IMR-90 (cell line): ENCODE results near the gene METTL24. TPM values are rescaled to one million over a fixed set of nuclear protein-coding genes. Genes with fewer than 3 reads are reported as not detected.
A peak's percentile ranks its signal among the peaks of the same experiment; 100 is the strongest.

ENCODE experiments used
- ATAC-seq: fragments of 200-7000 bp; cut with Tn5 transposase; 2 replicates; pipeline ENCODE4 v1.9.1; 2020; ENCODE audit warnings: low read depth, mild to moderate bottlenecking, moderate library complexity
- BruUV-seq: library from RNA; stranded (reverse); fragments of 400-500 nt; replicated peaks from 2 replicates; lab custom pipeline; 2021; lab: Mats Ljungman, UMichigan
- CTCF ChIA-PET: fragments of 300-600 bp; formaldehyde crosslinking; extraction: SDS; loops from one replicate; lab custom pipeline; 2021; ENCODE audit warnings: antibody characterized with exemption; lab: Yijun Ruan, JAX
- POLR2A ChIA-PET: fragments of 300-600 bp; sonication (Branson Sonifier 250); formaldehyde crosslinking; loops from one replicate; lab custom pipeline; 2022; ENCODE audit warnings: antibody characterized with exemption; ENCODE audit not compliant: unreplicated experiment; lab: Charles Lee
- DNase-seq: peaks from one replicate; pipeline ENCODE4 v3.0.0; 2013
- H2AFZ ChIP-seq: replicated peaks from 2 replicates; pipeline ENCODE3; 2013; ENCODE audit warnings: low read length, mild to moderate bottlenecking; ENCODE audit not compliant: poor library complexity
- H2AK5ac ChIP-seq: 2 replicates; pipeline ENCODE4 v1.6.1; 2013; ENCODE audit warnings: low read depth, low read length, inconsistent platforms
- H2AK9ac ChIP-seq: replicated peaks from 2 replicates; pipeline ENCODE3; 2013; ENCODE audit warnings: mild to moderate bottlenecking, low read depth, low read length, moderate library complexity; ENCODE audit not compliant: poor library complexity
- H2BK120ac ChIP-seq: 2 replicates; pipeline ENCODE4 v1.6.1; 2013; ENCODE audit warnings: low read depth, low read length, inconsistent platforms
- H2BK15ac ChIP-seq: 3 replicates; pipeline ENCODE4 v1.6.1; 2013; ENCODE audit warnings: low read depth, low read length, inconsistent platforms
- H2BK20ac ChIP-seq: 2 replicates; pipeline ENCODE4 v1.6.1; 2013; ENCODE audit warnings: low read depth, mild to moderate bottlenecking, inconsistent platforms, low read length, moderate library complexity
- H2BK5ac ChIP-seq: 2 replicates; pipeline ENCODE4 v1.6.1; 2013; ENCODE audit warnings: mild to moderate bottlenecking, low read depth, low read length, inconsistent platforms; ENCODE audit not compliant: poor library complexity, severe bottlenecking
- H3K14ac ChIP-seq: replicated peaks from 2 replicates; pipeline ENCODE4 v1.6.1; 2013; ENCODE audit warnings: low read depth, low read length, inconsistent platforms
- H3K18ac ChIP-seq: 2 replicates; pipeline ENCODE4 v1.6.1; 2013; ENCODE audit warnings: low read depth, low read length, control low read depth
- H3K23ac ChIP-seq: 2 replicates; pipeline ENCODE4 v1.6.1; 2013; ENCODE audit warnings: low read depth, low read length, inconsistent platforms
- H3K27ac ChIP-seq: 2 replicates; pipeline ENCODE4 v1.5.1; 2013; ENCODE audit warnings: mild to moderate bottlenecking, control low read depth, low read length; ENCODE audit not compliant: insufficient read depth
- H3K27me3 ChIP-seq: 2 replicates; pipeline ENCODE4 v1.6.1; 2013; ENCODE audit warnings: low read length; ENCODE audit not compliant: control insufficient read depth, insufficient read depth
- H3K36me3 ChIP-seq: 2 replicates; pipeline ENCODE4 v1.6.1; 2013; ENCODE audit warnings: low read length, mixed read lengths; ENCODE audit not compliant: control insufficient read depth, insufficient read depth
- H3K4ac ChIP-seq: 2 replicates; pipeline ENCODE4 v1.6.1; 2013; ENCODE audit warnings: low read depth, low read length, inconsistent platforms
- H3K4me1 ChIP-seq: 2 replicates; pipeline ENCODE4 v1.6.1; 2013; ENCODE audit warnings: low read length, mixed read lengths; ENCODE audit not compliant: control insufficient read depth, insufficient read depth
- H3K4me2 ChIP-seq: 2 replicates; pipeline ENCODE4 v1.6.1; 2013; ENCODE audit warnings: low read depth, mild to moderate bottlenecking, control low read depth, low read length, moderate library complexity
- H3K4me3 ChIP-seq: 2 replicates; pipeline ENCODE4 v1.5.1; 2013; ENCODE audit warnings: low read depth, mild to moderate bottlenecking, control low read depth, low read length, moderate library complexity; ENCODE audit not compliant: insufficient read depth
- H3K56ac ChIP-seq: 2 replicates; pipeline ENCODE4 v1.6.1; 2013; ENCODE audit warnings: low read length, inconsistent platforms; ENCODE audit not compliant: insufficient read depth; ENCODE audit errors: extremely low read depth
- H3K79me1 ChIP-seq, 2 experiments: 2 replicates each; pipeline ENCODE4 v1.6.1; 2013; ENCODE audit warnings: low read length in 2 of 2, inconsistent platforms in 1 of 2, low read depth in 1 of 2
- H3K9ac ChIP-seq: 2 replicates; pipeline ENCODE4 v1.6.1; 2013; ENCODE audit warnings: low read depth, low read length, control low read depth
- H3K9me1 ChIP-seq: 2 replicates; pipeline ENCODE4 v1.6.1; 2013; ENCODE audit warnings: low read length, inconsistent platforms; ENCODE audit not compliant: insufficient read depth
- H3K9me3 ChIP-seq: 2 replicates; pipeline ENCODE4 v1.6.1; 2013; ENCODE audit warnings: low read length; ENCODE audit not compliant: control insufficient read depth, insufficient read depth
- H4K20me1 ChIP-seq: 2 replicates; pipeline ENCODE4 v1.6.1; 2013; ENCODE audit warnings: low read length, inconsistent platforms; ENCODE audit not compliant: insufficient read depth
- H4K5ac ChIP-seq: 2 replicates; pipeline ENCODE4 v1.6.1; 2013; ENCODE audit warnings: mild to moderate bottlenecking, low read depth, low read length, control low read depth
- H4K8ac ChIP-seq, 2 experiments: 2 replicates each; pipeline ENCODE4 v1.6.1; 2013; ENCODE audit warnings: low read depth in 2 of 2, low read length in 2 of 2, control low read depth in 1 of 2, inconsistent platforms in 1 of 2
- H4K91ac ChIP-seq: 2 replicates; pipeline ENCODE4 v1.6.1; 2013; ENCODE audit warnings: low read depth, low read length, inconsistent platforms; ENCODE audit not compliant: insufficient read depth
- CEBPB ChIP-seq: IDR thresholded peaks from 2 replicates; pipeline ENCODE4 v1.6.1; 2012; ENCODE audit warnings: low read depth, low read length, improper control_type of control experiment
- CHD1 ChIP-seq: IDR thresholded peaks from 2 replicates; pipeline ENCODE4 v1.6.1; 2012; ENCODE audit warnings: low read depth, low read length, improper control_type of control experiment
- CTCF ChIP-seq: conservative IDR thresholded peaks from 2 replicates; pipeline ENCODE4 v1.5.1; 2012; ENCODE audit warnings: mild to moderate bottlenecking, low read depth, low read length, improper control_type of control experiment
- FOS ChIP-seq: fragments of 150-350 bp; IDR thresholded peaks from 2 replicates; pipeline ENCODE4 v1.6.1; 2016; ENCODE audit warnings: low read depth, low read length
- MAFK ChIP-seq: IDR thresholded peaks from 2 replicates; pipeline ENCODE4 v1.6.1; 2012; ENCODE audit warnings: low read depth, low read length, improper control_type of control experiment
- MAZ ChIP-seq: IDR thresholded peaks from 2 replicates; pipeline ENCODE4 v1.6.1; 2012; ENCODE audit warnings: low read depth, mild to moderate bottlenecking, low read length, improper control_type of control experiment, moderate library complexity, borderline replicate concordance
- MXI1 ChIP-seq: IDR thresholded peaks from 2 replicates; pipeline ENCODE4 v1.6.1; 2012; ENCODE audit warnings: low read depth, mild to moderate bottlenecking, low read length, moderate library complexity, borderline replicate concordance
- NFE2L2 ChIP-seq: fragments of 150-350 bp; IDR thresholded peaks from 2 replicates; pipeline ENCODE4 v1.6.1; 2016; ENCODE audit warnings: low read depth, mild to moderate bottlenecking, low read length
- POLR2A ChIP-seq: IDR thresholded peaks from 2 replicates; pipeline ENCODE4 v1.6.1; 2012; ENCODE audit warnings: mild to moderate bottlenecking, low read depth, low read length
- RCOR1 ChIP-seq: IDR thresholded peaks from 2 replicates; pipeline ENCODE4 v1.6.1; 2012; ENCODE audit warnings: mild to moderate bottlenecking, low read length, improper control_type of control experiment; ENCODE audit not compliant: insufficient replicate concordance
- RFX5 ChIP-seq: IDR thresholded peaks from 2 replicates; pipeline ENCODE4 v1.8.0; 2012; ENCODE audit warnings: low read depth, mild to moderate bottlenecking, low read length, moderate library complexity
- SMC3 ChIP-seq: fragments of 150-350 bp; IDR thresholded peaks from 2 replicates; pipeline ENCODE4 v1.6.1; 2016; ENCODE audit warnings: low read depth, mild to moderate bottlenecking, antibody characterized with exemption, low read length, moderate library complexity
- USF2 ChIP-seq: fragments of 150-350 bp; IDR thresholded peaks from 2 replicates; pipeline ENCODE4 v1.6.1; 2017; ENCODE audit warnings: mild to moderate bottlenecking, antibody characterized with exemption, low read length, low read depth
- WGBS, 2 experiments: methylation state at CpG; one replicate each; pipeline versions ENCODE4 v1.1.5 to v1.1.7; 2013; ENCODE audit warnings: missing lambda C conversion rate in 2 of 2; ENCODE audit not compliant: insufficient read length in 1 of 2; ENCODE audit errors: extremely low coverage in 2 of 2; 5-methylcytosine and 5-hydroxymethylcytosine counted together
- dilution Hi-C: fragments of 300-500 bp; cut with HindIII; formaldehyde crosslinking; loops from one replicate; pipeline ENCODE4 v1.14.3; 2018; ENCODE audit warnings: low sequenced_read_pairs; ENCODE audit not compliant: unreplicated experiment
- in situ Hi-C: fragments of 300-500 bp; cut with MboI; formaldehyde crosslinking; loops from 3 replicates; pipeline ENCODE4 v1.14.3; 2019; ENCODE audit warnings: low sequenced_read_pairs, inconsistent platforms, mixed read lengths
- intact Hi-C: fragments of 100-400 bp; cut with micrococcal nuclease; formaldehyde crosslinking; loops from 2 replicates; pipeline ENCODE4 v1.10.0; 2022
- polyA plus RNA-seq, 3 experiments: library from polyadenylated mRNA; depleted of rRNA; stranded (reverse); fragments of >200 nt; gene quantifications; 2 replicates each; pipeline ENCODE4 v1.2.3, GENCODE V29; 2012; ENCODE audit warnings: low replicate concordance in 1 of 3
- total RNA-seq: library from RNA; depleted of rRNA; stranded (reverse); fragments of >200 nt; gene quantifications from 2 replicates; pipeline ENCODE4 v1.2.3, GENCODE V29; 2012
- TF ChIP-seq, protein P1 (sequence below): fragments of 150-350 bp; IDR thresholded peaks from 2 replicates; pipeline ENCODE4 v1.6.1; 2016; ENCODE audit warnings: low read depth, mild to moderate bottlenecking, low read length, moderate library complexity, borderline replicate concordance

Gene METTL24
- total and polyA plus RNA-seq, 2 of the 4 experiments (the other 2 are of a cell fraction): not detected

GRCh38 chr6:110324548-110324947, 33.6 kb downstream of the METTL24 start:
- BruUV-seq: no TSS peak
- H3K56ac ChIP-seq: no peak overlapping the region
- ATAC-seq (no peak), DNase-seq (no peak)
- H3K14ac ChIP-seq: no peak overlapping the region; the same call in 1 of the 2 replicates
- H4K91ac ChIP-seq: no peak overlapping the region; the same call in 1 of the 2 replicates
- H3K9ac ChIP-seq: no peak overlapping the region
- in situ Hi-C loops: no loop called here
- H2BK5ac ChIP-seq: no peak overlapping the region
- H2AK5ac ChIP-seq: no peak overlapping the region
- POLR2A ChIA-PET: no interaction called here
- peaks cover 30% of the 10 kb centered on the region for H3K4me1 ChIP-seq
- H3K27me3 ChIP-seq: no peaks in the 10 kb centered on the region
- H3K23ac ChIP-seq: peak overlapping the region; percentile 24; the same call in 1 of the 2 replicates
- WGBS, 2 experiments: no CpG with 5 or more reads among the region's 3 CpGs
- no peak overlapping the region for H2AK9ac ChIP-seq
- CTCF ChIA-PET: no interaction called here
- no peaks in the 10 kb centered on the region for H3K79me1 ChIP-seq
- H3K18ac ChIP-seq: peak overlapping the region; percentile 24
- no peaks in the 10 kb centered on the region for H4K20me1 ChIP-seq
- H3K36me3 ChIP-seq: no peaks in the 10 kb centered on the region
- intact Hi-C loops: no loop called here
- dilution Hi-C loops: no loop called here
- peak overlapping the region; percentile 44 for H2BK120ac ChIP-seq
- no peak overlapping the region for H2AFZ ChIP-seq
- H2BK20ac ChIP-seq: peak overlapping the region; percentile 69; the same call in 1 of the 2 replicates
- H3K4me2 ChIP-seq: no peak overlapping the region
- no peak overlapping the region for H2BK15ac ChIP-seq
- no peak overlapping the region for H4K5ac ChIP-seq
- peaks cover 13% of the 10 kb centered on the region; the same call in 1 of the 2 replicates for H3K9me1 ChIP-seq
- no peak overlapping the region for H4K8ac ChIP-seq
- no peak overlapping the region for H3K4ac ChIP-seq
- no peak overlapping the region for H3K4me3 ChIP-seq
- no peaks in the 10 kb centered on the region for H3K9me3 ChIP-seq
- peak overlapping the region; percentile 83; the same call in 1 of the 2 replicates for H3K27ac ChIP-seq
- TF ChIP-seq MAFK (no peak), RCOR1 (no peak), POLR2A (no peak), NFE2L2 (no peak), RFX5 (no peak), USF2 (no peak), CEBPB (no peak), CTCF (no peak), SMC3 (no peak), MXI1 (no peak), MAZ (no peak), FOS (no peak), CHD1 (no peak)
- TF ChIP-seq, protein P1, sequence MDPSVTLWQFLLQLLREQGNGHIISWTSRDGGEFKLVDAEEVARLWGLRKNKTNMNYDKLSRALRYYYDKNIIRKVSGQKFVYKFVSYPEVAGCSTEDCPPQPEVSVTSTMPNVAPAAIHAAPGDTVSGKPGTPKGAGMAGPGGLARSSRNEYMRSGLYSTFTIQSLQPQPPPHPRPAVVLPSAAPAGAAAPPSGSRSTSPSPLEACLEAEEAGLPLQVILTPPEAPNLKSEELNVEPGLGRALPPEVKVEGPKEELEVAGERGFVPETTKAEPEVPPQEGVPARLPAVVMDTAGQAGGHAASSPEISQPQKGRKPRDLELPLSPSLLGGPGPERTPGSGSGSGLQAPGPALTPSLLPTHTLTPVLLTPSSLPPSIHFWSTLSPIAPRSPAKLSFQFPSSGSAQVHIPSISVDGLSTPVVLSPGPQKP: no peak
